Adipose tissue (tissue), 3 donors: ENCODE results near the gene IDUA. TPM values are rescaled to one million over a fixed set of nuclear protein-coding genes. Genes with fewer than 3 reads are reported as not detected.
"Not testable (repeated sequence)": the region's sequence is repeated elsewhere in the genome, so short reads cannot be mapped to it uniquely, and the experiment has no call there.

Experiments
- H3K27ac ChIP-seq: one replicate; pipeline ENCODE4 v1.5.1; 2013; ENCODE audit warnings: low read depth, low read length
- WGBS, 3 donors: extraction: QIAGEN DNeasy Blood & Tissue Kit; methylation state at CpG; one replicate each; pipeline ENCODE4 v1.1.7; 2013; 5-methylcytosine and 5-hydroxymethylcytosine counted together
- polyA plus RNA-seq, 3 donors: library from polyadenylated mRNA; stranded (reverse); fragments of 200-250 nt; gene quantifications; one replicate each; pipeline ENCODE4 v1.2.3, GENCODE V29; 2013
- donor health status: healthy with polysubstance abuse.
- donor health status: Bipolar disorder and iron deficiency.
- donor health status: healthy.

The IDUA gene
- polyA plus RNA-seq, 3 donors = 10.8 to 23.9 (median 13.7) TPM

GRCh38 chr4:965048-965765 is 21.6 kb upstream of the IDUA start:
- WGBS, 3 donors = 90 to 94% (median 92%) methylated on average over 26 of the region's 26 CpGs
- no peak overlapping the region for H3K27ac ChIP-seq

GRCh38 chr4:965766-966134 is 21.1 kb upstream of the IDUA start:
- no peak overlapping the region for H3K27ac ChIP-seq
- 91 to 96% (median 94%) methylated on average over 21 of the region's 21 CpGs for WGBS, 3 donors

- H3K27ac ChIP-seq = no peak overlapping the region
- 89 to 92% (median 90%) methylated on average over 44 to 48 of the region's 48 CpGs for WGBS, 3 donors
Measured at GRCh38 chr4:966266-967112, 20.4 kb upstream of the IDUA start.

GRCh38 chr4:967113-968104 is 19.4 kb upstream of the IDUA start:
- H3K27ac ChIP-seq = no peak overlapping the region
- 56 to 78% (median 60%) methylated on average over 58 to 76 of the region's 76 CpGs for WGBS, 3 donors

GRCh38 chr4:968221-968620 is 18.6 kb upstream of the IDUA start:
- WGBS, 3 donors = 16 to 42% (median 39%) methylated on average over 23 to 24 of the region's 24 CpGs
- no peak overlapping the region for H3K27ac ChIP-seq

- H3K27ac ChIP-seq = no peak overlapping the region
- 54 to 91% (median 87%) methylated on average over 23 of the region's 23 CpGs for WGBS, 3 donors
Measured at GRCh38 chr4:968621-969394, 18.0 kb upstream of the IDUA start.

- no peak overlapping the region for H3K27ac ChIP-seq
- WGBS, 3 donors = 94 to 95% (median 94%) methylated on average over 21 to 25 of the region's 25 CpGs
Measured at GRCh38 chr4:970046-970745, 16.6 kb upstream of the IDUA start.

- 82 to 86% (median 84%) methylated on average over 17 of the region's 17 CpGs for WGBS, 3 donors
- H3K27ac ChIP-seq = no peak overlapping the region
Measured at GRCh38 chr4:970854-971520, 15.9 kb upstream of the IDUA start.

- H3K27ac ChIP-seq = no peak overlapping the region
- 60 to 70% (median 60%) methylated on average over 23 to 24 of the region's 24 CpGs for WGBS, 3 donors
Measured at GRCh38 chr4:971666-972500, 15.0 kb upstream of the IDUA start.

GRCh38 chr4:972651-973424 is 14.0 kb upstream of the IDUA start:
- 0 to 2% (median 1%) methylated on average over 49 to 64 of the region's 65 CpGs for WGBS, 3 donors
- no peak overlapping the region for H3K27ac ChIP-seq

- WGBS, 3 donors = 23 to 32% (median 24%) methylated on average over 89 to 123 of the region's 123 CpGs
- no peak within 1 kb of the TSS for H3K27ac ChIP-seq
Measured at GRCh38 chr4:973431-974397, 13.1 kb upstream of the IDUA start, which contains the start of gene DGKQ. Gene DGKQ, minus strand, starts transcription at chr4:973569. Its CDS starts 87 bp downstream, at chr4:973482.

GRCh38 chr4:974668-975067 is 12.2 kb upstream of the IDUA start:
- 92 to 94% (median 93%) methylated on average over 8 to 9 of the region's 9 CpGs for WGBS, 3 donors
- H3K27ac ChIP-seq = no peak overlapping the region

- not testable (repeated sequence) for H3K27ac ChIP-seq
- 89 to 100% (median 97%) methylated on average over 5 to 22 of the region's 25 CpGs for WGBS, 3 donors
Measured at GRCh38 chr4:976016-976415, 10.8 kb upstream of the IDUA start.
